Choroid plexus epithelial cell (primary cell): ENCODE results near the gene NLGN2.
"Not testable (repeated sequence)": the region's sequence is repeated elsewhere in the genome, so short reads cannot be mapped to it uniquely, and the experiment has no call there.

ENCODE experiments used
- DNase-seq: peaks from one replicate; pipeline ENCODE4 v3.0.0-alpha.2; 2010; ENCODE audit warnings: low read depth
- H3K4me3 ChIP-seq: 2 replicates; pipeline ENCODE4 v1.5.1; 2011; ENCODE audit warnings: low read depth, mild to moderate bottlenecking, control low read depth, low read length, moderate library complexity
- CTCF ChIP-seq: conservative IDR thresholded peaks from 2 replicates; pipeline ENCODE4 v1.5.1; 2011; ENCODE audit warnings: low read depth, mild to moderate bottlenecking, control low read depth, inconsistent platforms, low read length, moderate library complexity

The NLGN2 gene

GRCh38 chr17:7407485-7408251 is at the start of gene NLGN2:
NLGN2 (plus strand) TSS chr17:7407845; CDS start chr17:7408256, 411 bp downstream.
- TF ChIP-seq CTCF, result no peak
- DNase-seq, result no peak
- no peak within 1 kb of the TSS for H3K4me3 ChIP-seq

GRCh38 chr17:7361906-7362305 is 45.7 kb upstream of the NLGN2 start:
- no peak for TF ChIP-seq CTCF
- no peak overlapping the region for H3K4me3 ChIP-seq
- no peak for DNase-seq

GRCh38 chr17:7363311-7363710 is 44.3 kb upstream of the NLGN2 start:
- TF ChIP-seq CTCF, result no peak
- no peak overlapping the region for H3K4me3 ChIP-seq
- DNase-seq, result no peak

GRCh38 chr17:7365963-7366362 is 41.7 kb upstream of the NLGN2 start:
- not testable (repeated sequence) for H3K4me3 ChIP-seq, DNase-seq

GRCh38 chr17:7367083-7367482 is 40.6 kb upstream of the NLGN2 start:
- DNase-seq, result no peak
- no peak overlapping the region for H3K4me3 ChIP-seq
- TF ChIP-seq CTCF, result no peak

- no peak for TF ChIP-seq CTCF
- DNase-seq, result no peak
Measured at GRCh38 chr17:7367918-7368598, 39.6 kb upstream of the NLGN2 start.

GRCh38 chr17:7368599-7368994 is 39.0 kb upstream of the NLGN2 start:
- DNase-seq, H3K4me3 ChIP-seq: not testable (repeated sequence)

More at GRCh38 chr17:7367918-7368598, 39.6 kb upstream of the NLGN2 start:
- no peak overlapping the region for H3K4me3 ChIP-seq

GRCh38 chr17:7369825-7370224 is 37.8 kb upstream of the NLGN2 start:
- H3K4me3 ChIP-seq, result no peak overlapping the region
- TF ChIP-seq CTCF, result no peak
- DNase-seq, result no peak
